KOPT-K1 (cell line): ENCODE results near the gene FARS2.

Experiments
- H3K27ac ChIP-seq: fragments of 200-600 bp; sonication (generic); 2 replicates; pipeline ENCODE4 v1.5.1; 2016; ENCODE audit warnings: antibody characterized with exemption, mild to moderate bottlenecking, low read depth, low read length; ENCODE audit not compliant: poor library complexity, severe bottlenecking
- H3K36me3 ChIP-seq: fragments of 200-600 bp; sonication (generic); 2 replicates; pipeline ENCODE4 v1.5.1; 2017; ENCODE audit warnings: antibody characterized with exemption, mild to moderate bottlenecking, low read length, moderate library complexity; ENCODE audit not compliant: insufficient read depth
- H3K9me3 ChIP-seq: fragments of 200-600 bp; sonication (generic); 2 replicates; pipeline ENCODE4 v1.5.1; 2017; ENCODE audit warnings: antibody characterized with exemption, low read length, mild to moderate bottlenecking; ENCODE audit not compliant: insufficient read depth, poor library complexity, severe bottlenecking

The FARS2 gene

GRCh38 chr6:5667737-5668136 is 406.4 kb downstream of the FARS2 start:
- H3K27ac ChIP-seq = peak overlapping the region; percentile 97
- H3K9me3 ChIP-seq = no peaks in the 10 kb centered on the region
- no peaks in the 10 kb centered on the region for H3K36me3 ChIP-seq

GRCh38 chr6:5670381-5670780 is 409.1 kb downstream of the FARS2 start:
- Histone ChIP-seq H3K9me3 (no peaks in the 10 kb centered on the region), H3K27ac (peak overlapping the region; percentile 97), H3K36me3 (no peaks in the 10 kb centered on the region)

DNA sequence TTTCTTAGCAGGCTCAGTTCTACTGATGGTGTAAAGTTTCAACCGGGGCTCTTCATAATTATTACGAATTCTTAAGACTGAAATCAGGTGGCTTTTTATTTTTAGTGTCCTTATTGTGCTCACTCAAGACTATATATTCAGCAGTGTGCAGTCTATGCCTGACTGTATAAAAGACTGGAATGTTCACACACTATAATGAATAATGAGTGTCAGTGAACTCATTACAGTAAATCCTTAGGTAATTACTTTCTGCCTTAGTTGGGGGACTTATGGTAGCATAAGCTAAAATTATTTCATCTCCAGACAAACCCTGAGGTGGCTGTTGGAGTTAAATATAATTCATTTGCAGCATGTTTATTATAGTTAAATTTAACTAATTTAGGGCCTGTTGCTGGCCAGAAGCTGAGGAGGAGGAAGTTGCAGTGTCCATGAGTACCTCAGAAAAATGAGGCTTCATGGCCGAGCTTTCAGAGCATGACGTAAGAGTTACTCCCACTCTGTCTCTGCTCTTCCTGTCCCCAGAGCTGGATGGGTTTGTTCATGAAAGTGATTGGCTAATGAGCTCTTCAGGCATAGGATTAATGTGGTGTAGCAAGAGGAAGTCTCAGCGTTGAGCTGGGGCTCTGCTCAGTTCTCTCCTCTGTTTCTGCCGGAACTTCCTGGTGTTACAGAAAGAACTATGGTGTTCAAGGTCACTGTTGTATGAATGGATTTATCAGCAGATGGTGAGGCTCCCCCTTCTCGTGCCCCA is 409.7 kb downstream of the FARS2 start:
- no peaks in the 10 kb centered on the region for H3K9me3 ChIP-seq
- H3K36me3 ChIP-seq = no peaks in the 10 kb centered on the region
- H3K27ac ChIP-seq = peak overlapping the region; percentile 97

GRCh38 chr6:5671601-5672559 is 410.6 kb downstream of the FARS2 start:
- Histone ChIP-seq H3K36me3 (no peaks in the 10 kb centered on the region), H3K27ac (peak overlapping the region; percentile 97), H3K9me3 (no peaks in the 10 kb centered on the region)

DNA sequence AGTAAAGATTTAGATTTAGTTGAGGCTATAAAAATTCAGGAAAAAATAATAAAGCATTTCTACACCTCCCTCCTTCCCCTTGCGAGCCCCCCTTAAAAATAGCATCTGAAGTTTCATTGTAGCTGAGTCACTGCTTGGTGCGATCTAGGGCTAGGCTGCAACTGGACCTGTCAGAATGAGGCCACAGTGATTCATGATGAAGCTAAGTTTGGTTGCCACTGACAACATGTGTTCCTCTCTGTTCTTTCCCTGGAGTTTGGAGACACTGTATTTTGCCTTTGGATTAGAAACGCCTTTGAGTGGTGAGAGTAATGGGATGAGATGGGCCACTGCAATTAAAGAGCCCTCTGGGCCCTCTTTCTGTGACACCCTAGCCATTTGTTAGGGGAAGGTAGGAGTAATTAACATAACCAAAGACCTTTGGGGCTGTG is 411.3 kb downstream of the FARS2 start:
- H3K9me3 ChIP-seq = no peaks in the 10 kb centered on the region
- H3K36me3 ChIP-seq = no peaks in the 10 kb centered on the region
- peak overlapping the region; percentile 97 for H3K27ac ChIP-seq

- no peaks in the 10 kb centered on the region for H3K9me3 ChIP-seq
- H3K27ac ChIP-seq = peak overlapping the region; percentile 97
- no peaks in the 10 kb centered on the region for H3K36me3 ChIP-seq
These were observed 411.9 kb downstream of the FARS2 start for GRCh38 chr6:5673019-5673790.

- no peaks in the 10 kb centered on the region for H3K9me3 ChIP-seq
- H3K36me3 ChIP-seq = no peaks in the 10 kb centered on the region
- peak overlapping the region; percentile 97 for H3K27ac ChIP-seq
These were observed 412.8 kb downstream of the FARS2 start for GRCh38 chr6:5674141-5674540.

DNA sequence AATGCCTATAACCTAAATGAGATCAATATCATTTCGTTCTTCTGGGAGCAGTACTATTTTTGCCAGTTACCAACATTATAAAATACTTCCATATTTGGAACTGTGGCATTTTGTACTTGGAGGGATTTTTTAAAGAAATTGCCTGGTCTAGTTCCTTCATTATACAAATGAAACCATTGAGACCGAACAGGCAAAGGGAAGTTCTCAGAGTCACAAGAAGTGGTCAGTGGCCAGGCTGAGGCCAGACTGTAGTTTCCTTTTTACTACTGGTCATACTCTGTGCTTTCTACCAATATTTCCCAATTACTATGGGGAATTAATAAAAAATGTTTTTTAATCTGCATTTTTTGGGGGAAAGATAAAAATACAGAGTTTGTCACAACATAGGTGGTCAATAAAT is 413.4 kb downstream of the FARS2 start:
- no peaks in the 10 kb centered on the region for H3K36me3 ChIP-seq
- H3K9me3 ChIP-seq = no peaks in the 10 kb centered on the region
- peak overlapping the region; percentile 97 for H3K27ac ChIP-seq

GRCh38 chr6:5676701-5677100 is 415.4 kb downstream of the FARS2 start:
- H3K9me3 ChIP-seq = no peaks in the 10 kb centered on the region
- no peaks in the 10 kb centered on the region for H3K36me3 ChIP-seq
- H3K27ac ChIP-seq = no peak overlapping the region

- Histone ChIP-seq H3K9me3 (no peaks in the 10 kb centered on the region), H3K36me3 (no peaks in the 10 kb centered on the region), H3K27ac (peak overlapping the region; percentile 54)
These were observed 416.1 kb downstream of the FARS2 start for GRCh38 chr6:5677219-5678000.

- Histone ChIP-seq H3K36me3 (no peaks in the 10 kb centered on the region), H3K9me3 (no peaks in the 10 kb centered on the region), H3K27ac (peak overlapping the region; percentile 54)
These were observed 418.0 kb downstream of the FARS2 start for GRCh38 chr6:5679270-5679669.

DNA sequence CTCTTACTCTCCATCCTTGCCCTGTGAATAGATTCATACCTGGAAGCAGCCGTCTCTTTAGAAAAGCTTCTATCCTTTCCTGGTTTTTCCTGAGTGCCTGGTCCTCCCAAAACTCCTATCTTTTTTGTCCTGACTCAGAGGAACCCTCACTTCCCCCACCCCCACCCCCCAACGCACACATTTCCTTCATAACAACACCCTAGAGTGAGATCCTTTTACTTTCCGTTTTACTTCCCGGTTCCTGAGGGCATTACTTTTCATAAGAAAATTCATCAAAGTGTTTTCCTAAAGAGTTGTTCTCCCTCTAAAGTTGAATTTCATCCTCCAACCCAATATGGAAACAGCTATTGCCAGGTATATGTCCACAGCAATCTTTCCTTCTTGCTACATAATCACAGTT is 418.4 kb downstream of the FARS2 start:
- Histone ChIP-seq H3K36me3 (no peaks in the 10 kb centered on the region), H3K27ac (peak overlapping the region; percentile 54), H3K9me3 (no peaks in the 10 kb centered on the region)

GRCh38 chr6:5680095-5680494 is 418.8 kb downstream of the FARS2 start:
- Histone ChIP-seq H3K36me3 (no peaks in the 10 kb centered on the region), H3K9me3 (no peaks in the 10 kb centered on the region), H3K27ac (peak overlapping the region; percentile 54)

GRCh38 chr6:5681480-5681879 is 420.2 kb downstream of the FARS2 start:
- H3K9me3 ChIP-seq = no peaks in the 10 kb centered on the region
- H3K27ac ChIP-seq = peak overlapping the region; percentile 38
- no peaks in the 10 kb centered on the region for H3K36me3 ChIP-seq
